GM12878 (cell line): ENCODE measurements around the gene NCMAP. TPM values are rescaled to one million over a fixed set of nuclear protein-coding genes. Genes with fewer than 3 reads are reported as not detected.

Experiments used
- ATAC-seq: fragments of 200-7000 bp; cut with Tn5 transposase; 3 replicates; pipeline ENCODE4 v1.9.1; 2020; ENCODE audit warnings: mild to moderate bottlenecking, moderate library complexity
- BruUV-seq: library from RNA; stranded (reverse); fragments of 400-500 nt; replicated peaks from 2 replicates; lab custom pipeline; 2021; lab: Mats Ljungman, UMichigan
- CTCF ChIA-PET: fragments of 300-600 bp; sonication (Branson Sonifier 250); formaldehyde crosslinking; extraction: SDS; loops from one replicate; lab custom pipeline; 2021; ENCODE audit warnings: inconsistent platforms; lab: Yijun Ruan, JAX
- POLR2A ChIA-PET: fragments of 350-600 bp; formaldehyde crosslinking; extraction: SDS; loops from one replicate; lab custom pipeline; 2021; ENCODE audit warnings: inconsistent platforms; lab: Charles Lee
- RAD21 ChIA-PET: fragments of 300-600 bp; sonication (Branson Sonifier 250); formaldehyde crosslinking; loops from one replicate; lab custom pipeline; 2023; ENCODE audit warnings: antibody characterized with exemption; ENCODE audit not compliant: unreplicated experiment; lab: Charles Lee
- SMC1A ChIA-PET: fragments of 300-600 bp; sonication (Branson Sonifier 250); formaldehyde crosslinking; loops from one replicate; lab custom pipeline; 2023; ENCODE audit not compliant: unreplicated experiment, uncharacterized antibody; lab: Charles Lee
- DNase-seq: peaks from one replicate; pipeline ENCODE4 v3.0.0-alpha.2; 2011; ENCODE audit warnings: low read depth, low spot score
- FAIRE-seq: peaks from 3 replicates; lab custom pipeline; 2011; peaks lifted over from hg19 to GRCh38; lab: Jason Lieb, UNC
- H2AFZ ChIP-seq: 2 replicates; pipeline ENCODE4 v1.6.0; 2011; ENCODE audit warnings: low read depth, low read length, control low read depth; ENCODE audit not compliant: control insufficient read depth
- H3K27ac ChIP-seq: 2 replicates; pipeline ENCODE4 v1.5.1; 2011; ENCODE audit warnings: control low read depth; ENCODE audit not compliant: control insufficient read depth, insufficient read depth
- H3K27me3 ChIP-seq, 2 experiments: replicated peaks in 1 of 2; 2 replicates each; pipeline versions ENCODE4 v1.6.0 to v1.6.1; 2011; ENCODE audit warnings: low read length in 1 of 2; ENCODE audit not compliant: control insufficient read depth in 2 of 2, insufficient read depth in 2 of 2
- H3K36me3 ChIP-seq, 2 experiments: 2 replicates each; pipeline ENCODE4 v1.5.1; 2011; ENCODE audit warnings: low read length in 1 of 2; ENCODE audit not compliant: control insufficient read depth in 2 of 2, insufficient read depth in 2 of 2
- H3K4me1 ChIP-seq: 2 replicates; pipeline ENCODE4 v1.6.1; 2011; ENCODE audit warnings: mild to moderate bottlenecking, low read length, moderate library complexity, mixed read lengths; ENCODE audit not compliant: control insufficient read depth, insufficient read depth
- H3K4me2 ChIP-seq: 2 replicates; pipeline ENCODE4 v1.6.0; 2011; ENCODE audit warnings: control low read depth; ENCODE audit not compliant: control insufficient read depth, insufficient read depth
- H3K4me3 ChIP-seq: fragments of 200-600 bp; sonication (generic); 2 replicates; pipeline ENCODE4 v1.5.1; 2016
- H3K79me2 ChIP-seq: 2 replicates; pipeline ENCODE4 v1.6.0; 2011; ENCODE audit warnings: low read length; ENCODE audit not compliant: control insufficient read depth, insufficient read depth
- H3K9ac ChIP-seq: 2 replicates; pipeline ENCODE4 v1.8.0; 2011; ENCODE audit warnings: low read length, control low read depth, mixed read lengths; ENCODE audit not compliant: control insufficient read depth, insufficient read depth
- H3K9me3 ChIP-seq: replicated peaks from 3 replicates; pipeline ENCODE4 v1.5.1; 2011; ENCODE audit warnings: mild to moderate bottlenecking, low read length; ENCODE audit not compliant: control insufficient read depth, insufficient read depth
- H4K20me1 ChIP-seq: 2 replicates; pipeline ENCODE4 v1.6.0; 2011; ENCODE audit not compliant: control insufficient read depth, insufficient read depth
- CBX5 ChIP-seq: sonication (generic); IDR thresholded peaks from 2 replicates; pipeline ENCODE4 v1.6.1; 2016; ENCODE audit warnings: low read depth, moderate library complexity, mild to moderate bottlenecking, inconsistent platforms
- ETV6 ChIP-seq, 2 experiments: fragments of 450-650 bp in 1 of 2; IDR thresholded peaks in 1 of 2; conservative IDR thresholded peaks in 1 of 2; 2 replicates each; pipeline ENCODE4 v1.6.1; 2014; ENCODE audit warnings: antibody characterized with exemption in 1 of 2, borderline replicate concordance in 1 of 2, low read depth in 1 of 2, mild to moderate bottlenecking in 1 of 2, moderate library complexity in 1 of 2
- HDAC2 ChIP-seq: fragments of 200-600 bp; sonication (generic); IDR thresholded peaks from 2 replicates; pipeline ENCODE4 v1.6.1; 2017
- IKZF2 ChIP-seq, 2 experiments: fragments of 450-650 bp; IDR thresholded peaks; 2 replicates each; pipeline ENCODE4 v1.6.1; 2017; ENCODE audit warnings: mild to moderate bottlenecking in 2 of 2, moderate library complexity in 2 of 2
- MYB ChIP-seq: fragments of 150-350 bp; IDR thresholded peaks from 2 replicates; pipeline ENCODE4 v1.6.1; 2014; ENCODE audit warnings: mild to moderate bottlenecking, low read depth, low read length, borderline replicate concordance
- NFIC ChIP-seq: IDR thresholded peaks from 2 replicates; pipeline ENCODE4 v1.6.1; 2012; ENCODE audit warnings: low read depth, mild to moderate bottlenecking, inconsistent platforms, low read length, moderate library complexity
- NFXL1 ChIP-seq: fragments of 450-650 bp; IDR thresholded peaks from 2 replicates; pipeline ENCODE4 v1.6.1; 2017; ENCODE audit warnings: antibody characterized with exemption, mild to moderate bottlenecking, borderline replicate concordance
- PAX8 ChIP-seq: fragments of 450-650 bp; IDR thresholded peaks from 2 replicates; pipeline ENCODE4 v1.6.1; 2017; ENCODE audit warnings: mild to moderate bottlenecking, moderate library complexity
- RUNX3 ChIP-seq: IDR thresholded peaks from 2 replicates; pipeline ENCODE4 v1.6.1; 2012; ENCODE audit warnings: low read length, inconsistent platforms
- WGBS: methylation state at CpG from one replicate; pipeline ENCODE4 v1.1.6; 2016; ENCODE audit warnings: low lambda C conversion rate; ENCODE audit not compliant: insufficient replicate concordance, insufficient coverage; ENCODE audit errors: missing lambda C conversion rate; 5-methylcytosine and 5-hydroxymethylcytosine counted together
- in situ Hi-C: fragments of 300-500 bp; cut with MboI; formaldehyde crosslinking; loops from 9 replicates; pipeline ENCODE4 v1.14.3; 2018; ENCODE audit warnings: mixed read lengths
- intact Hi-C: fragments of 100-400 bp; cut with micrococcal nuclease; formaldehyde crosslinking; loops from one replicate; pipeline ENCODE4 v1.14.2; 2022; ENCODE audit not compliant: unreplicated experiment
- polyA plus RNA-seq, 11 experiments: library from polyadenylated mRNA; depleted of rRNA in 4 of 11; unstranded in 6 of 11; stranded (reverse) in 5 of 11; fragments of >200 nt; fragmentation: Nextera tagmentation in 4 of 11; fragmentation: Illumina TruSeq in 1 of 11; extraction: Ambion mirVana in 4 of 11; extraction: Trizol in 1 of 11; gene quantifications; 1 replicate in 1 of 11; 2 replicates in 10 of 11; pipeline versions ENCODE4 v1.2.1 to v1.2.3, GENCODE V29; 2011 to 2016; ENCODE audit warnings: inconsistent platforms in 2 of 11, missing spikeins in 2 of 11, low read depth in 1 of 11
- total RNA-seq, 4 experiments: library from RNA; depleted of rRNA in 3 of 4; stranded (reverse); fragments of >200 nt in 3 of 4; fragmentation: Illumina TruSeq in 1 of 4; extraction: Trizol in 1 of 4; gene quantifications; 2 replicates each; pipeline versions ENCODE4 v1.2.1 to v1.2.3, GENCODE V29; 2013 to 2021
- TF ChIP-seq, protein P1 (sequence below): fragments of 450-650 bp; formaldehyde crosslinking; IDR thresholded peaks from 2 replicates; pipeline ENCODE4 v1.5.0; 2022; ENCODE audit warnings: mild to moderate bottlenecking, missing genetic modification characterization
- TF ChIP-seq, protein P2 (sequence below): fragments of 450-650 bp; IDR thresholded peaks from 2 replicates; pipeline ENCODE4 v1.6.1; 2014; ENCODE audit warnings: mild to moderate bottlenecking
- TF ChIP-seq, protein P3 (sequence below): fragments of 450-650 bp; IDR thresholded peaks from 2 replicates; pipeline ENCODE4 v1.6.1; 2017; ENCODE audit warnings: borderline replicate concordance

NCMAP gene
- total and polyA plus RNA-seq, 10 of the 15 experiments (the other 5 are each of a cell fraction or from before 2014, with no cell fraction given): not detected

DNA sequence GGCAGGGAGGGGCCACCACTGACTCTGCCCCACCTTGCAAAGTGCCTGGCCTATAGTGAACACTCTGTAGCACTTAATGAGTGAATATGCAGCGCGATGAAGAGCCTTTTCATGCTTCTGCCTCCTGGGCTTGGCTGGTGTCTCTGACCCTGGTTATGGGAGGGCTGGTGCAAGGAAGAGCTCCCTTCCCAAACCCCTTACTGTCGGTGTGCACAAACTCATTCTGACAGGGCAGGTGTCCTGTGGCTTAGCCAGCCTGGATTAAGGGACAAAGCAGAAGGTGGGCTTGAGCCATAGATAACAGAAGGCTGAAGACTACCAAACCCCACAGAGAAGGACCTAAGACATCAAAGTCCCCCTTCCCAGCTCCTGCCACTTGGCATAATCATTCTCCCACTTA, 2.0 kb upstream of the NCMAP start:
- DNase-seq (no peak), ATAC-seq (no peak), FAIRE-seq (no peak)
- no TSS peak for BruUV-seq
- Histone ChIP-seq H4K20me1 (no peaks in the 10 kb centered on the region), H3K9ac (no peak overlapping the region), H2AFZ (no peak overlapping the region), H3K4me3 (no peak overlapping the region), H3K36me3 (no peaks in the 10 kb centered on the region), H3K79me2 (no peaks in the 10 kb centered on the region), H3K9me3 (no peaks in the 10 kb centered on the region), H3K4me1 (no peaks in the 10 kb centered on the region), H3K27me3 (peaks cover 8 to 9% of the 10 kb centered on the region in 2 experiments), H3K4me2 (no peak overlapping the region), H3K27ac (no peak overlapping the region)
- WGBS: 50% methylated on average over 3 of the region's 3 CpGs
- ChIA-PET RAD21 (no interaction called here), POLR2A (no interaction called here), SMC1A (no interaction called here), CTCF (interaction anchor here (1.2 kb wide), 1 partner anchor 162 kb away, joined by 3 read pairs; no protein-coding TSS in a partner anchor)
- intact Hi-C loops (no loop called here), in situ Hi-C loops (no loop called here)
- TF ChIP-seq PAX8 (no peak), CBX5 (no peak)
- TF ChIP-seq, protein P1, sequence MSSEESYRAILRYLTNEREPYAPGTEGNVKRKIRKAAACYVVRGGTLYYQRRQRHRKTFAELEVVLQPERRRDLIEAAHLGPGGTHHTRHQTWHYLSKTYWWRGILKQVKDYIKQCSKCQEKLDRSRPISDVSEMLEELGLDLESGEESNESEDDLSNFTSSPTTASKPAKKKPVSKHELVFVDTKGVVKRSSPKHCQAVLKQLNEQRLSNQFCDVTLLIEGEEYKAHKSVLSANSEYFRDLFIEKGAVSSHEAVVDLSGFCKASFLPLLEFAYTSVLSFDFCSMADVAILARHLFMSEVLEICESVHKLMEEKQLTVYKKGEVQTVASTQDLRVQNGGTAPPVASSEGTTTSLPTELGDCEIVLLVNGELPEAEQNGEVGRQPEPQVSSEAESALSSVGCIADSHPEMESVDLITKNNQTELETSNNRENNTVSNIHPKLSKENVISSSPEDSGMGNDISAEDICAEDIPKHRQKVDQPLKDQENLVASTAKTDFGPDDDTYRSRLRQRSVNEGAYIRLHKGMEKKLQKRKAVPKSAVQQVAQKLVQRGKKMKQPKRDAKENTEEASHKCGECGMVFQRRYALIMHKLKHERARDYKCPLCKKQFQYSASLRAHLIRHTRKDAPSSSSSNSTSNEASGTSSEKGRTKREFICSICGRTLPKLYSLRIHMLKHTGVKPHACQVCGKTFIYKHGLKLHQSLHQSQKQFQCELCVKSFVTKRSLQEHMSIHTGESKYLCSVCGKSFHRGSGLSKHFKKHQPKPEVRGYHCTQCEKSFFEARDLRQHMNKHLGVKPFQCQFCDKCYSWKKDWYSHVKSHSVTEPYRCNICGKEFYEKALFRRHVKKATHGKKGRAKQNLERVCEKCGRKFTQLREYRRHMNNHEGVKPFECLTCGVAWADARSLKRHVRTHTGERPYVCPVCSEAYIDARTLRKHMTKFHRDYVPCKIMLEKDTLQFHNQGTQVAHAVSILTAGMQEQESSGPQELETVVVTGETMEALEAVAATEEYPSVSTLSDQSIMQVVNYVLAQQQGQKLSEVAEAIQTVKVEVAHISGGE: no peak

DNA sequence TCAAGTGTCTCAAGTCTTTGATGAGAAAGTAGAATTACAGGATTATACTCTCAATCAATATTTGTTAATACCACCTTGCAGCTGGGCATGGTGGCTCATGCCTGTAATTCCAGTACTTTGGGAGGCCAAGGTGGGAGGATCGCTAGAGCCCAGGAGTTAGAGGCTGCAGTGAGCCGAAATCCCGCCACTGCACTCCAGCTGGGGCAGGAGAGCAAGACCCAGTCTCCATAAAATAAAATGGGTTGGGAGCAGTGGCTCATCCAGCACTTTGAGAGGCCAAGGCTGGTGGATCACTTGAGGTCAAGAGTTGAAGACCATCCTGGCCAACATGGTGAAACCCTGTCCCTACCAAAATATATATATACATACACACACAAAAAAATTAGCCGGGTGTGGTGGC, 1.2 kb upstream of the NCMAP start:
- no peak overlapping the region for H3K27ac ChIP-seq
- no peak for TF ChIP-seq MYB
- no peak for TF ChIP-seq NFIC
- TF ChIP-seq, protein P2, sequence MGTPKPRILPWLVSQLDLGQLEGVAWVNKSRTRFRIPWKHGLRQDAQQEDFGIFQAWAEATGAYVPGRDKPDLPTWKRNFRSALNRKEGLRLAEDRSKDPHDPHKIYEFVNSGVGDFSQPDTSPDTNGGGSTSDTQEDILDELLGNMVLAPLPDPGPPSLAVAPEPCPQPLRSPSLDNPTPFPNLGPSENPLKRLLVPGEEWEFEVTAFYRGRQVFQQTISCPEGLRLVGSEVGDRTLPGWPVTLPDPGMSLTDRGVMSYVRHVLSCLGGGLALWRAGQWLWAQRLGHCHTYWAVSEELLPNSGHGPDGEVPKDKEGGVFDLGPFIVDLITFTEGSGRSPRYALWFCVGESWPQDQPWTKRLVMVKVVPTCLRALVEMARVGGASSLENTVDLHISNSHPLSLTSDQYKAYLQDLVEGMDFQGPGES: no peak
- no peak for TF ChIP-seq CBX5
- TF ChIP-seq, protein P3, sequence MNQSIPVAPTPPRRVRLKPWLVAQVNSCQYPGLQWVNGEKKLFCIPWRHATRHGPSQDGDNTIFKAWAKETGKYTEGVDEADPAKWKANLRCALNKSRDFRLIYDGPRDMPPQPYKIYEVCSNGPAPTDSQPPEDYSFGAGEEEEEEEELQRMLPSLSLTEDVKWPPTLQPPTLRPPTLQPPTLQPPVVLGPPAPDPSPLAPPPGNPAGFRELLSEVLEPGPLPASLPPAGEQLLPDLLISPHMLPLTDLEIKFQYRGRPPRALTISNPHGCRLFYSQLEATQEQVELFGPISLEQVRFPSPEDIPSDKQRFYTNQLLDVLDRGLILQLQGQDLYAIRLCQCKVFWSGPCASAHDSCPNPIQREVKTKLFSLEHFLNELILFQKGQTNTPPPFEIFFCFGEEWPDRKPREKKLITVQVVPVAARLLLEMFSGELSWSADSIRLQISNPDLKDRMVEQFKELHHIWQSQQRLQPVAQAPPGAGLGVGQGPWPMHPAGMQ: no peak
- no peak for TF ChIP-seq ETV6 (conservative IDR thresholded peaks at IDR 0.05 in 1 of 2, IDR thresholded peaks at IDR 0.05 in 1 of 2; ENCODE audit: borderline replicate concordance in 1 of 2, low read depth in 1 of 2)
- no peak for TF ChIP-seq RUNX3
- TF ChIP-seq NFXL1: no peak
- TF ChIP-seq IKZF2 (IDR thresholded peaks at IDR 0.05): no peak
- no peak for TF ChIP-seq HDAC2

More for the DNA sequence above, 1.2 kb upstream of the NCMAP start:
- H3K79me2 ChIP-seq: no peaks in the 10 kb centered on the region
- H3K9ac ChIP-seq: no peak overlapping the region
- no peak overlapping the region for H2AFZ ChIP-seq
- DNase-seq (no peak), ATAC-seq (no peak), FAIRE-seq (no peak)
- no peaks in the 10 kb centered on the region for H3K36me3 ChIP-seq
- H3K4me3 ChIP-seq: no peak overlapping the region
- no peaks in the 10 kb centered on the region for H4K20me1 ChIP-seq
- POLR2A ChIA-PET: interaction anchor here (0.6 kb wide), 1 partner anchor 1042 kb away, joined by 3 read pairs; no protein-coding TSS in a partner anchor
- CTCF ChIA-PET: interaction anchor here (0.6 to 1.7 kb wide), 4 partner anchors 28 to 355 kb away, joined by 3 to 5 read pairs (median 4); no protein-coding TSS in a partner anchor
- RAD21 ChIA-PET: no interaction called here
- peaks cover 8 to 9% of the 10 kb centered on the region in 2 experiments for H3K27me3 ChIP-seq
- in situ Hi-C loops: no loop called here
- no peak overlapping the region for H3K4me2 ChIP-seq
- H3K4me1 ChIP-seq: no peaks in the 10 kb centered on the region
- intact Hi-C loops: no loop called here
- SMC1A ChIA-PET: no interaction called here
- no TSS peak for BruUV-seq
- WGBS: 81% methylated on average over 4 of the region's 4 CpGs
- no peaks in the 10 kb centered on the region for H3K9me3 ChIP-seq
